GM12872 (cell line): ENCODE results near the gene ID1.

Source experiments
- CTCF ChIP-seq: IDR thresholded peaks from 3 replicates; pipeline ENCODE4 v1.5.1; 2011; ENCODE audit warnings: low read depth, mild to moderate bottlenecking, low read length, moderate library complexity; ENCODE audit not compliant: insufficient read depth

Gene ID1

GRCh38 chr20:31565699-31566318 lies 39.3 kb upstream of the ID1 start:
- TF ChIP-seq CTCF: no peak

- no peak for TF ChIP-seq CTCF
Measured at GRCh38 chr20:31566319-31566657, 38.8 kb upstream of the ID1 start.

- TF ChIP-seq CTCF: no peak
Measured at GRCh38 chr20:31566658-31567379, 38.3 kb upstream of the ID1 start.

- no peak for TF ChIP-seq CTCF
Measured at GRCh38 chr20:31567380-31567720, 37.7 kb upstream of the ID1 start.

- no peak for TF ChIP-seq CTCF
Measured at GRCh38 chr20:31568041-31568731, 36.9 kb upstream of the ID1 start.

GRCh38 chr20:31568773-31569162 lies 36.3 kb upstream of the ID1 start:
- no peak for TF ChIP-seq CTCF

- TF ChIP-seq CTCF: peak; percentile 88
Measured at GRCh38 chr20:31569163-31570020, 35.7 kb upstream of the ID1 start.
